ENCODE results near the gene CCK.

DNA sequence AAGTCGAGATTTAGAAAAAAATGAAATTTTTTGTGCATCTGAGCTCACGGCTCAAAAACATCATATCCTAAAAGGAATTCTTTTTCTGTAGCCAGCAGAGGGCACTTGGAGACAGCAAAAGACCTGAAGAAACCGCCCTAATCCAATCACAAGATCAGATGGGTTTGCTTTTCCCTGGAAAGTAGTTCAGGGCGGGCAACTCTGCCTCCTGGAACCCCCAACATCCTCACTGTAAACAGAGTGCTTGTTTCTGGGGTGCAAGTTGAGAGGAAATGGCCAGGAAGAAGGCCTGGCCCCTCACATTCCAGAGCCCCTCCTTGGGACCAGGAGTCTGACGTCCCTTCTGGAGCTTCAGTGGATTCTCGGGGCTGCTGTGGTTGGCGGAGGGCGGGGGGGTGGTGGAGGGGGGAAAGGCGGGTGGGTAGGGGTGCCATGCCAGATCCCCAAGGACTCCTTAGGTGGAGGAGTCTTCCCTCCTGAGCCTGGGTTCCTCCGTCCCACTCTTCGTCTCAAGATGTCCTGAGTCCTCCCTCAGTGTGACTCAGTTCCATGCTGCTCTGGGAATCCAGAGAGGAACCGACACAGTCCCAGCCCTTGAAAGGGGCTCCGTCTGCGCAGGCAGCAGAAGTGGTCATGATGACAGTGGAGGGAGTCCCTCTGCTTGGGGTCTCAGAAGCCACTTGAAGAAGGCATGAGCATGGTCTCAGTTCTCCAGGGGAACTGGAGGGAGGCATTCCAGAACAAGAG, 35.9 kb downstream of the CCK start:
- TF ChIP-seq RAD21 (conservative IDR thresholded peaks at IDR 0.05) = peak; percentile 87
- TF ChIP-seq, protein P1, sequence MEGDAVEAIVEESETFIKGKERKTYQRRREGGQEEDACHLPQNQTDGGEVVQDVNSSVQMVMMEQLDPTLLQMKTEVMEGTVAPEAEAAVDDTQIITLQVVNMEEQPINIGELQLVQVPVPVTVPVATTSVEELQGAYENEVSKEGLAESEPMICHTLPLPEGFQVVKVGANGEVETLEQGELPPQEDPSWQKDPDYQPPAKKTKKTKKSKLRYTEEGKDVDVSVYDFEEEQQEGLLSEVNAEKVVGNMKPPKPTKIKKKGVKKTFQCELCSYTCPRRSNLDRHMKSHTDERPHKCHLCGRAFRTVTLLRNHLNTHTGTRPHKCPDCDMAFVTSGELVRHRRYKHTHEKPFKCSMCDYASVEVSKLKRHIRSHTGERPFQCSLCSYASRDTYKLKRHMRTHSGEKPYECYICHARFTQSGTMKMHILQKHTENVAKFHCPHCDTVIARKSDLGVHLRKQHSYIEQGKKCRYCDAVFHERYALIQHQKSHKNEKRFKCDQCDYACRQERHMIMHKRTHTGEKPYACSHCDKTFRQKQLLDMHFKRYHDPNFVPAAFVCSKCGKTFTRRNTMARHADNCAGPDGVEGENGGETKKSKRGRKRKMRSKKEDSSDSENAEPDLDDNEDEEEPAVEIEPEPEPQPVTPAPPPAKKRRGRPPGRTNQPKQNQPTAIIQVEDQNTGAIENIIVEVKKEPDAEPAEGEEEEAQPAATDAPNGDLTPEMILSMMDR (IDR thresholded peaks at IDR 0.05; ENCODE audit: poor library complexity, severe bottlenecking) = peak; percentile 83
- no peak for TF ChIP-seq EP300 (conservative IDR thresholded peaks at IDR 0.05; ENCODE audit: poor library complexity, severe bottlenecking)
- TF ChIP-seq POLR2AphosphoS5 (IDR thresholded peaks at IDR 0.05) = no peak
- TF ChIP-seq, protein P2, sequence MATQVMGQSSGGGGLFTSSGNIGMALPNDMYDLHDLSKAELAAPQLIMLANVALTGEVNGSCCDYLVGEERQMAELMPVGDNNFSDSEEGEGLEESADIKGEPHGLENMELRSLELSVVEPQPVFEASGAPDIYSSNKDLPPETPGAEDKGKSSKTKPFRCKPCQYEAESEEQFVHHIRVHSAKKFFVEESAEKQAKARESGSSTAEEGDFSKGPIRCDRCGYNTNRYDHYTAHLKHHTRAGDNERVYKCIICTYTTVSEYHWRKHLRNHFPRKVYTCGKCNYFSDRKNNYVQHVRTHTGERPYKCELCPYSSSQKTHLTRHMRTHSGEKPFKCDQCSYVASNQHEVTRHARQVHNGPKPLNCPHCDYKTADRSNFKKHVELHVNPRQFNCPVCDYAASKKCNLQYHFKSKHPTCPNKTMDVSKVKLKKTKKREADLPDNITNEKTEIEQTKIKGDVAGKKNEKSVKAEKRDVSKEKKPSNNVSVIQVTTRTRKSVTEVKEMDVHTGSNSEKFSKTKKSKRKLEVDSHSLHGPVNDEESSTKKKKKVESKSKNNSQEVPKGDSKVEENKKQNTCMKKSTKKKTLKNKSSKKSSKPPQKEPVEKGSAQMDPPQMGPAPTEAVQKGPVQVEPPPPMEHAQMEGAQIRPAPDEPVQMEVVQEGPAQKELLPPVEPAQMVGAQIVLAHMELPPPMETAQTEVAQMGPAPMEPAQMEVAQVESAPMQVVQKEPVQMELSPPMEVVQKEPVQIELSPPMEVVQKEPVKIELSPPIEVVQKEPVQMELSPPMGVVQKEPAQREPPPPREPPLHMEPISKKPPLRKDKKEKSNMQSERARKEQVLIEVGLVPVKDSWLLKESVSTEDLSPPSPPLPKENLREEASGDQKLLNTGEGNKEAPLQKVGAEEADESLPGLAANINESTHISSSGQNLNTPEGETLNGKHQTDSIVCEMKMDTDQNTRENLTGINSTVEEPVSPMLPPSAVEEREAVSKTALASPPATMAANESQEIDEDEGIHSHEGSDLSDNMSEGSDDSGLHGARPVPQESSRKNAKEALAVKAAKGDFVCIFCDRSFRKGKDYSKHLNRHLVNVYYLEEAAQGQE (IDR thresholded peaks at IDR 0.05; ENCODE audit: borderline replicate concordance) = no peak
- no peak for TF ChIP-seq EZH2 (IDR thresholded peaks at IDR 0.05; ENCODE audit: borderline replicate concordance, insufficient read depth, low read length, poor library complexity, severe bottlenecking)
- no peak for TF ChIP-seq TAF1 (IDR thresholded peaks at IDR 0.05; ENCODE audit: low read depth)
- TF ChIP-seq MXI1 (conservative IDR thresholded peaks at IDR 0.05; ENCODE audit: poor library complexity, severe bottlenecking) = no peak
- peak; percentile 89 for TF ChIP-seq SMC3 (conservative IDR thresholded peaks at IDR 0.05; ENCODE audit: poor library complexity)
